ENCODE results near the gene UBE2L3.

UBE2L3 gene

DNA sequence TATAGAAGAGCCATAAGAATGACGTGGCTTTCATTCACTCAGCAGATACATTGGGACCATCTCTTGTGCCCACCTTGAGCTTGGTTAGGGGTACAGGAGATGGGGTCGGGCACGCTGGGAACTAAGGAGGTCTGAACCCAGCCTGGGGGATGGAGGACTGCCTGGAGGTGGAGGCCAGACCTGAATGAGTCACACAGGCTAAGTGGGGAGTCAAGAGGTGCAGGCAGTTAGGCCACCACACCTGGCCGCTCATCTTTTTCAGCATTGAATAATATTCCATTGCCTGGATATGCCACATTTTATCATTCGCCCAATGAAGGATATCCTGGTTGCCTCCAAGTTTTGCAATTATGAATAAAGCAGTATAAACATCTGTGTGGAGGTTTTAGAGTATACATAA lies 94.5 kb downstream of the UBE2L3 start:
- no peak for DNase-seq (ENCODE audit: low read depth)
- TF ChIP-seq, protein P1, sequence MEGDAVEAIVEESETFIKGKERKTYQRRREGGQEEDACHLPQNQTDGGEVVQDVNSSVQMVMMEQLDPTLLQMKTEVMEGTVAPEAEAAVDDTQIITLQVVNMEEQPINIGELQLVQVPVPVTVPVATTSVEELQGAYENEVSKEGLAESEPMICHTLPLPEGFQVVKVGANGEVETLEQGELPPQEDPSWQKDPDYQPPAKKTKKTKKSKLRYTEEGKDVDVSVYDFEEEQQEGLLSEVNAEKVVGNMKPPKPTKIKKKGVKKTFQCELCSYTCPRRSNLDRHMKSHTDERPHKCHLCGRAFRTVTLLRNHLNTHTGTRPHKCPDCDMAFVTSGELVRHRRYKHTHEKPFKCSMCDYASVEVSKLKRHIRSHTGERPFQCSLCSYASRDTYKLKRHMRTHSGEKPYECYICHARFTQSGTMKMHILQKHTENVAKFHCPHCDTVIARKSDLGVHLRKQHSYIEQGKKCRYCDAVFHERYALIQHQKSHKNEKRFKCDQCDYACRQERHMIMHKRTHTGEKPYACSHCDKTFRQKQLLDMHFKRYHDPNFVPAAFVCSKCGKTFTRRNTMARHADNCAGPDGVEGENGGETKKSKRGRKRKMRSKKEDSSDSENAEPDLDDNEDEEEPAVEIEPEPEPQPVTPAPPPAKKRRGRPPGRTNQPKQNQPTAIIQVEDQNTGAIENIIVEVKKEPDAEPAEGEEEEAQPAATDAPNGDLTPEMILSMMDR (IDR thresholded peaks at IDR 0.05; ENCODE audit: low read length, missing control alignments): no peak

DNA sequence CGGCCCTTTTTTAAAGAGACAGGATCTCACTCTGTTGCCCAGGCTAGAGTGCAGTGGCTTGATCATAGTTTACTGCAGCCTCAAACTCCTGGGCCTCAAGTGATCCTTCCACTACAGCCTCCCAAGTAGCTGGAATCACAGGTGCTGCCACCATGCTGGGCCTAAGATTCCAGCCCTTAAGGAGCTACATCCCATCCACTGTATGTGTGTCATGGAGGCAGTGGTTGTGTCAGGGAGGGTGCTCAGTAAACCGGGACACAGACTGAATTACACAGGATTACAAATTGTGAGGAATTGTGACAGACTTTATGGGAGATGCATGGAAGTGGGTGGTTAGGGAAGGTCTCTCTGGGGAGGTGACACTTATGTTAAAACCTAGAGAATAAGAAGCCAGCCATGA lies 96.2 kb downstream of the UBE2L3 start:
- TF ChIP-seq, protein P1 (IDR thresholded peaks at IDR 0.05; ENCODE audit: low read length, missing control alignments): no peak
- H3K4me3 ChIP-seq (replicated peaks; ENCODE audit: low read depth, low read length): no peak overlapping the region
- DNase-seq (ENCODE audit: low read depth): no peak

More for the DNA sequence above, 94.5 kb downstream of the UBE2L3 start:
- no peak overlapping the region for H3K4me3 ChIP-seq (replicated peaks; ENCODE audit: low read depth, low read length)

DNA sequence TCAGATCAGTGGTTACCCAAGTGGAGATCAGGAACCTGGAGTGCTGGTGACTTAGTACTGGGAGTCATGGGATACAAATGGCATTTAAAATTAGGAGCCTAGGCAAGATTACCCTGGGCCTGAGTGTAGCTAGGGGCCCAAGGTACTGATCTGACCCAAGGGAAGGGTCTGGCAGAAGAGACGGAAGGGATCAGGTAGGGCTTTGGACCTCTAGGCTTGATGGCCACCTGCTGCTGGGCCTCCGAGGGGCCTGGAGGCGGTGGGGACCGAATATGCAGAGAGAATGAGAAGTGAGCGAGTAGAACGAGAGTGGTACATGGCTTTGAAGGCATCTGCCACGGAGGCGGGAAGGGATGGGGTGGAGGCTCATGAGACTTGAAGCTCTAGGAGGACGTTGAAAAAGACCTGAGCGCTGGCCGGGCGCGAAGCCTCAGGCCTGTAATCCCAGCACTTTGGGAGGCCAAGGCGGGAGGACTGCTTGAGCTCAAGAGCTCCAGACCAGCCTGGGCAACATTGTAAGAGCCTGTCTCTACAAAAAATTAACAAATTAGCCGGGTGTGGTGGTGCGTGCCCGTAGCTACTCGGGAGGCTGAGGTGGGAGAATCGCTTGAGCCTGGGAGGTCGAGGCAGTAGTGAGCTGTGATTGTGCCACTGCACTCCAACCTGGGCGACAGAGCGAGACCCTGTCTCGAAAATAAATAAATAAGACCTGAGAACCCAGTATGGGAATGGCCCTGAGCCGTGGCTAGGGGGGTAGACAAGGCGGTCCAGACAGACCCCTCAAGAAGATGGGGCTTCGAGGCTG lies 97.7 kb downstream of the UBE2L3 start:
- TF ChIP-seq, protein P1 (IDR thresholded peaks at IDR 0.05; ENCODE audit: low read length, missing control alignments): no peak
- H3K4me3 ChIP-seq (replicated peaks; ENCODE audit: low read depth, low read length): peak overlapping the region; percentile 94
- DNase-seq (ENCODE audit: low read depth): no peak

DNA sequence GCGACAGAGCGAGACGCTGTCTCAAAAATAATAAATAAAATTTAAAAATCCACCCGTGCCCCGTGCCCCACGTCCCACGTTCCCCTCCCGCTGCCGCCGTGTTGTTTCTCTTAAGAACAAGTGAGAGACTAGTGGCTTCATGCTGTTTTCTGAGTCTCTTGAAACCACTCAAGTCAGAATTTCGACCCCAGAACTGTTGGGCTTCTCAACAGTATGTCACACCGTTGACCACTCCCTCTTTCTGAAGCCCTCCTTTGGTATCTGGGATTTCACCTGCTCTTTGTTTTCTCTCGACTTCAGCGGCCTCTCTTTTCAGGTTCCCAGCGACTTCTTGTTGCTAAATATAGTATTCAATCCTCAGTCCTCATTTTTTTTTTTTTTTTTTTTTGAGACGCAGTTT lies 99.3 kb downstream of the UBE2L3 start:
- DNase-seq (ENCODE audit: low read depth): no peak
- TF ChIP-seq, protein P1 (IDR thresholded peaks at IDR 0.05; ENCODE audit: low read length, missing control alignments): no peak

DNA sequence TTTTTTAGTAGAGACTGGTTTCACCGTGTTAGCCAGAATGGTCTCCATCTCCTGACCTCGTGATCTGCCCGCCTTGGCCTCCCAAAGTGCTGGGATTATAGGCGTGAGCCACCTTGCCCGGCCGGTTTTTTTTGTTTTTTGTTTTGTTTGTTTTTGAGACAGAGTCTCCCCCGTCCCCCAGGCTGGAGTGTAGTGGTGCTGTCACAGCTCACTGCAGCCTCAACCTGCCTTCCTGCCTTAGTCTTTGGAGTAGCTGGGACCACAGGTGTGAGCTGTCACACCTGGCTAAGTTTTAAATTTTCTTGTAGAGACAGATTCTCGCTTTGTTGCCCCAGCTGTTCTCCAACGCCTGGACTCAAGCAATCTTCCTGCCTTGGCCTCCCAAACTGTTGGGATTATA lies 101.5 kb downstream of the UBE2L3 start:
- TF ChIP-seq, protein P1 (IDR thresholded peaks at IDR 0.05; ENCODE audit: low read length, missing control alignments): no peak
- no peak overlapping the region for H3K4me3 ChIP-seq (replicated peaks; ENCODE audit: low read depth, low read length)
- DNase-seq (ENCODE audit: low read depth): no peak

More for the DNA sequence above, 99.3 kb downstream of the UBE2L3 start:
- H3K4me3 ChIP-seq (replicated peaks; ENCODE audit: low read depth, low read length): peak overlapping the region; percentile 94

DNA sequence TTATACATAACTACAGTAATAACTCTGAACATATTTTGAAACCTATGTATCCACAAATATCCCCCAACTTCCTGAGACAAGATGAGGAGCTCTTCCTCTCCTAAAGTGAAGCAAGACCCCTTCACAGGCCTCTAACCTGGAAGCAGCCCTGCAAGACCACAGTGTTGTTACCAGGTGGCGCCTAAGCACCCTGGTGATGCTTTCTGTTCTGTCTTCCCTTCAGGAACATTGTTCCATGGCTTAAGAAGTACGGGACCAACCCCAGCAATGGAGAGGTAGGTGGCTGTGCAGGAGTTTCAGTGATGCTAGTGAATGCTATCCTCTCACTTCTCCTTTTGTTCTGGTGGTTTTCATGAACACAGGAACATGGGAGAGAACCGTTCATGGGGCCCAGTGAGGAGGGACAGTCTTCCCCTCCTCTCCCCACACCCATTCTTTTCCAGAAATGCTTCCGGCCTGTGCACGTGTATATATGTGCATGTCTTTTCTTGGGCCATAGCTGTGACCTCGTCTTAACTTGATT lies 104.7 kb downstream of the UBE2L3 start:
- H3K4me3 ChIP-seq (replicated peaks; ENCODE audit: low read depth, low read length): no peak overlapping the region
- no peak for DNase-seq (ENCODE audit: low read depth)
- TF ChIP-seq, protein P1 (IDR thresholded peaks at IDR 0.05; ENCODE audit: low read length, missing control alignments): no peak
